OCI-LY3 (cell line): ENCODE measurements around the gene RAPGEF2.
"Not testable (repeated sequence)": the region's sequence is repeated elsewhere in the genome, so short reads cannot be mapped to it uniquely, and the experiment has no call there.

ENCODE experiments used
- H2AFZ ChIP-seq: fragments of 200-600, 300-600 bp; shearing (Covaris generic); 2 replicates; pipeline ENCODE4 v1.6.0; 2014; ENCODE audit warnings: antibody characterized with exemption, low read depth, low read length
- H3K27ac ChIP-seq: fragments of 200-600, 300-600 bp; sonication (generic); 2 replicates; pipeline ENCODE4 v1.5.1; 2014; ENCODE audit warnings: mild to moderate bottlenecking, low read length, moderate library complexity, mixed read lengths
- H3K27me3 ChIP-seq: fragments of 200-600, 300-600 bp; sonication (generic); 2 replicates; pipeline ENCODE4 v1.6.1; 2014; ENCODE audit warnings: low read depth, low read length, mixed read lengths
- H3K36me3 ChIP-seq: fragments of 200-600, 300-600 bp; sonication (generic); replicated peaks from 2 replicates; pipeline ENCODE3; 2014; ENCODE audit warnings: low read depth, low read length, mixed read lengths
- H3K4me1 ChIP-seq: fragments of 300-600, 200-600 bp; sonication (generic); 2 replicates; pipeline ENCODE4 v1.6.1; 2014; ENCODE audit warnings: low read length, mixed read lengths
- H3K4me2 ChIP-seq: fragments of 200-600, 300-600 bp; sonication (generic); 2 replicates; pipeline ENCODE4 v1.6.1; 2014; ENCODE audit warnings: low read length, mixed read lengths
- H3K4me3 ChIP-seq: fragments of 300-600, 200-600 bp; sonication (generic); 2 replicates; pipeline ENCODE4 v1.5.1; 2014; ENCODE audit warnings: antibody characterized with exemption, mild to moderate bottlenecking, low read length, moderate library complexity
- H3K79me2 ChIP-seq: fragments of 300-600, 200-600 bp; shearing (Covaris generic); 2 replicates; pipeline ENCODE4 v1.6.1; 2014; ENCODE audit warnings: mild to moderate bottlenecking, low read length, mixed read lengths
- H3K9ac ChIP-seq: fragments of 300-600, 200-600 bp; shearing (Covaris generic); 2 replicates; pipeline ENCODE4 v1.6.0; 2014; ENCODE audit warnings: mild to moderate bottlenecking, low read length, moderate library complexity
- H3K9me3 ChIP-seq: fragments of 200-600, 300-600 bp; shearing (Covaris generic); 2 replicates; pipeline ENCODE4 v1.6.1; 2014; ENCODE audit warnings: low read length, mixed read lengths; ENCODE audit not compliant: insufficient read depth
- H4K20me1 ChIP-seq: fragments of 200-600, 300-600 bp; sonication (generic); 2 replicates; pipeline ENCODE4 v1.6.1; 2016; ENCODE audit warnings: low read length, mixed read lengths; ENCODE audit not compliant: insufficient read depth
- EZH2phosphoT487 ChIP-seq: fragments of 200-600 bp; shearing (Covaris generic); IDR thresholded peaks from 2 replicates; pipeline ENCODE4 v1.6.1; 2018; ENCODE audit warnings: antibody characterized with exemption, mixed run types, low read depth
- TF ChIP-seq, protein P1 (sequence below): fragments of 200-600, 300-600 bp; sonication (generic); IDR thresholded peaks from 2 replicates; pipeline ENCODE4 v1.5.1; 2014; ENCODE audit warnings: antibody characterized with exemption, low read length, low read depth

Gene RAPGEF2

DNA sequence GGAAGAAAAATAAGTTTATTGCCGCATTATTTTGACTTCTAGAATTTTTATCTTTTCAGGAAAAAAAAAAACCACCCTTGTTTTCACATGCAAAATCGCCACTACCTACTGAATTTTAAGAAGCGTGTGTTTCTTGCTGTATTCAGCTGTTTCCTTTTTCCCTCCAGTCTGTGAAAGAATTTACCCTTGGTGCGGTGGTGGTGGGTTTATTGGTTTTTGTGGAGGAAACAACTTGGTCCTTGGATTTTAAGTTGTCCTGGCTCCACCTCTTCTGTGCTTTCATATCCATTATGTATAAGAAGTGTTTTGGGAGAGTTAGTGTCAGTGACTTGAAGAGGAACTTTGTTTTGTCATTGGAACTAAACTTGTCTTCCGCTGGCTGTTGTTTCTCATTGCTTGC is 8.1 kb downstream of the RAPGEF2 start:
- H3K4me3 ChIP-seq: no peak overlapping the region
- no peak overlapping the region for H2AFZ ChIP-seq
- H4K20me1 ChIP-seq: peaks cover 23% of the 10 kb centered on the region; the same call in 1 of the 2 replicates
- no peak overlapping the region for H3K9ac ChIP-seq
- H3K4me1 ChIP-seq: peaks cover 18% of the 10 kb centered on the region
- H3K4me2 ChIP-seq: no peak overlapping the region
- H3K27ac ChIP-seq: no peak overlapping the region
- H3K27me3 ChIP-seq: no peaks in the 10 kb centered on the region
- TF ChIP-seq, protein P1, sequence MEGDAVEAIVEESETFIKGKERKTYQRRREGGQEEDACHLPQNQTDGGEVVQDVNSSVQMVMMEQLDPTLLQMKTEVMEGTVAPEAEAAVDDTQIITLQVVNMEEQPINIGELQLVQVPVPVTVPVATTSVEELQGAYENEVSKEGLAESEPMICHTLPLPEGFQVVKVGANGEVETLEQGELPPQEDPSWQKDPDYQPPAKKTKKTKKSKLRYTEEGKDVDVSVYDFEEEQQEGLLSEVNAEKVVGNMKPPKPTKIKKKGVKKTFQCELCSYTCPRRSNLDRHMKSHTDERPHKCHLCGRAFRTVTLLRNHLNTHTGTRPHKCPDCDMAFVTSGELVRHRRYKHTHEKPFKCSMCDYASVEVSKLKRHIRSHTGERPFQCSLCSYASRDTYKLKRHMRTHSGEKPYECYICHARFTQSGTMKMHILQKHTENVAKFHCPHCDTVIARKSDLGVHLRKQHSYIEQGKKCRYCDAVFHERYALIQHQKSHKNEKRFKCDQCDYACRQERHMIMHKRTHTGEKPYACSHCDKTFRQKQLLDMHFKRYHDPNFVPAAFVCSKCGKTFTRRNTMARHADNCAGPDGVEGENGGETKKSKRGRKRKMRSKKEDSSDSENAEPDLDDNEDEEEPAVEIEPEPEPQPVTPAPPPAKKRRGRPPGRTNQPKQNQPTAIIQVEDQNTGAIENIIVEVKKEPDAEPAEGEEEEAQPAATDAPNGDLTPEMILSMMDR: no peak
- TF ChIP-seq EZH2phosphoT487: no peak
- H3K36me3 ChIP-seq: no peaks in the 10 kb centered on the region
- H3K79me2 ChIP-seq: 0 out of 2 replicates have a peak, but pooled peaks cover 5% of the 10 kb centered on the region
- no peaks in the 10 kb centered on the region for H3K9me3 ChIP-seq

DNA sequence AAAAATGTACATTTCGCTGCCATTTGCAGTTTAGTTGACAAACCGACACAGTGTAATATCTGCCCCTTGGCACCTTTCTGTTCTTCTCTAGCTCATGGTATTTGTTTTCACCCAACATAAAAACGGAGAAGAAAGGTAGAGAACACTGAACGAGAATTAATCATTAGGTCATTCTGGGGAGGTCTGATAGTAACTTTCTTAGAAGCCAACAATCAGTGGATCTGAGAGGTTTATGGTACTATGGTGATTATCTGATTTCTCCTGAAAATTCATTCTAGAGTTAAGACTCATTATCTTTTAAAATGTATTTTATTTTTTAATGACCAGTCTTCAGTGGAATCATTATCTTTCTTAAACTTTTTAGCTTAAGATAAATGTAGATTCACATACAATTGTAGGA is 8.5 kb downstream of the RAPGEF2 start:
- H3K27ac ChIP-seq: no peak overlapping the region
- no peak overlapping the region for H3K4me2 ChIP-seq
- no peak overlapping the region for H3K9ac ChIP-seq
- peaks cover 19% of the 10 kb centered on the region; the same call in 1 of the 2 replicates for H4K20me1 ChIP-seq
- no peak overlapping the region for H3K4me3 ChIP-seq
- 0 out of 2 replicates have a peak, but pooled peaks cover 5% of the 10 kb centered on the region for H3K79me2 ChIP-seq
- peaks cover 16% of the 10 kb centered on the region for H3K4me1 ChIP-seq
- no peak overlapping the region for H2AFZ ChIP-seq
- H3K27me3 ChIP-seq: no peaks in the 10 kb centered on the region
- no peaks in the 10 kb centered on the region for H3K36me3 ChIP-seq
- H3K9me3 ChIP-seq: no peaks in the 10 kb centered on the region
- no peak for TF ChIP-seq EZH2phosphoT487
- TF ChIP-seq, protein P1: no peak

DNA sequence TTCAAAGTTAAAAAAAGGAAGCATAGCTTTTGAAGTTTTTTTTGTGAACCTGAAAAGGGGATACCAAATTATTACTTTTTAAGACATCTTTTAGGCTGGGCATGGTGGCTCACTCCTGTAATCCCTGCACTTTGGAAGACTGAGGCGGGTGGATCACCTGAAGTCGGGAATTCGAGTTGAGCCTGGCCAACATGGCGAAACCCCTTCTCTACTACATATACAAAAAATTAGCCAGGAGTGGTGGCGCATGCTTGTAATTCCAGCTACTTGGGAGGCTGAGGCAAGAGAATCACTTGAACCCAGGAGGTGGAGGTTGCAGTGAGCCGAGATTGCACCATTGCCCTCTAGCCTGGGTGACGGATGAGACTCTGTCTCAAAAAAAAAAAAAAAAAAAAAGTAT is 10.5 kb downstream of the RAPGEF2 start:
- not testable (repeated sequence) for H3K4me1 ChIP-seq, H2AFZ ChIP-seq, H3K9ac ChIP-seq, H3K4me2 ChIP-seq, H3K27me3 ChIP-seq, H3K36me3 ChIP-seq, H4K20me1 ChIP-seq, H3K4me3 ChIP-seq, H3K9me3 ChIP-seq, H3K27ac ChIP-seq, H3K79me2 ChIP-seq

DNA sequence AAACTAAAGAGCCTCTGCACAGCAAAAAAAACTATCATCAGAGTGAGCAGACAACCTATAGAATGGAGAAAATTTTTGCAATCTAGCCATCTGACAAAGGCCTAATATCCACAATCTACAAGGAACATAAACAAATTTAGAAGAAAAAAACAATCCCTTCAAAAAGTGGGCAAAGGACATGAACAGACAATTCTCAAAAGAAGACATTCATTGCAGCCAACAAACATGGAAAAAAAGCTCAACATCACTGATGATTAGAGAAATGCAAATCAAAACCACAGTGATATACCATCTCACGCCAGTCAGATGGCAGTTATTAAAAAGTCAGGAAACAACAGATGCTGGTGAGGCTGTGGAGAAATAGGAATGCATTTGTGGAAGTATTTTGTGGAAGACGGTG is 13.2 kb downstream of the RAPGEF2 start:
- H3K4me2 ChIP-seq, H3K9me3 ChIP-seq, H3K4me1 ChIP-seq, H3K27ac ChIP-seq, H4K20me1 ChIP-seq, H3K27me3 ChIP-seq, H2AFZ ChIP-seq, H3K9ac ChIP-seq, H3K4me3 ChIP-seq, H3K79me2 ChIP-seq, H3K36me3 ChIP-seq: not testable (repeated sequence)

DNA sequence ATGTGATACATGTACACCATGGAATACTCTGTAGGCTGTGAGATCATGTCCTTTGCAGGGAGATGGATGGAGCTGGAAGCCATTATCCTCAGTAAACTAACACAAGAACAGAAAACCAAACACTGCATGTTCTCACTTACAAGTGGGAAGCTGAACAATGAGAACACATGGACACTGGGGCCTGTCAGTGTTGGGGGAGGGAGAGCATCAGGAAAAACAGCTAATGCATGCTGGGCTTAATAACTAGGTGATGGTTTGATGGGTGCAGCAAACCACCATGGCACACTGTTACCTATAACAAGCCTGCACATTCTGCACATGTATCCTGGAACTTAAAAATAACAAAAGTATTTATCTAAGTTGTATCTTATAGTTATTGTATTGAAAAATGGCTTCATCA is 13.8 kb downstream of the RAPGEF2 start:
- H3K4me1 ChIP-seq, H3K4me2 ChIP-seq, H3K4me3 ChIP-seq, H3K36me3 ChIP-seq, H3K9ac ChIP-seq, H3K27me3 ChIP-seq, H2AFZ ChIP-seq, H3K27ac ChIP-seq, H3K9me3 ChIP-seq, H3K79me2 ChIP-seq, H4K20me1 ChIP-seq: not testable (repeated sequence)

DNA sequence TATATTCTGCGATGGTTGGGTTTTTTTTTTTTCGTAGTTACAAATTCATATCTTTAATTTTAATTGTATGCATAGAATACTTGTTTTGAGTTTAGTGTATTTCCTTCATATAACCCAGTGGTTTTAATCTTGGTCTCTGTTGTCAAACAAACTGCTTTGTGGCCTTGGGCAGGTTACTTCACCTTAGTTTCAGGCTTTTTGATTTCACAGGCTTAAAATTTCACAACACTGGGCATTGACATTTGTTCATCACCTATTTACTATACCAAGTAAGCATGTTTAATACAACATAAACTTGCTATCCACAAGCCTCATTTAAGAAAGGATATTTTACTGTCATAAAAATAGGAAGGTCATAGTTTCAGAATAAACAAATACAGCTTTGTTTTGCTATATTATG is 14.7 kb downstream of the RAPGEF2 start:
- Histone ChIP-seq H3K36me3 (no peaks in the 10 kb centered on the region), H4K20me1 (no peaks in the 10 kb centered on the region; the same call in 1 of the 2 replicates), H2AFZ (no peak overlapping the region), H3K27me3 (no peaks in the 10 kb centered on the region), H3K4me2 (no peak overlapping the region), H3K9me3 (no peaks in the 10 kb centered on the region), H3K9ac (no peak overlapping the region), H3K79me2 (no peaks in the 10 kb centered on the region), H3K27ac (no peak overlapping the region), H3K4me3 (no peak overlapping the region), H3K4me1 (no peaks in the 10 kb centered on the region)
- TF ChIP-seq, protein P1: no peak
- TF ChIP-seq EZH2phosphoT487: no peak
